H1 (cell line): Measurements from ENCODE around the gene ARFGAP3. TPM values are rescaled to one million over a fixed set of nuclear protein-coding genes. Genes with fewer than 3 reads are reported as not detected.

Source experiments
- TCF12 ChIP-seq: IDR thresholded peaks from 2 replicates; pipeline ENCODE4 v1.6.1; 2011; ENCODE audit warnings: low read depth, mild to moderate bottlenecking, low read length
- polyA plus RNA-seq, 7 experiments: library from polyadenylated mRNA; depleted of rRNA in 3 of 7; stranded (reverse) in 5 of 7; unstranded in 2 of 7; fragments of >200 nt in 5 of 7; fragments of 200-250 nt in 2 of 7; gene quantifications; 1 replicate in 5 of 7; 2 replicates in 1 of 7; 4 replicates in 1 of 7; pipeline versions ENCODE4 v1.2.1 to v1.2.3, GENCODE V29; 2011 to 2013; ENCODE audit warnings: missing spikeins in 2 of 7, mixed read lengths in 2 of 7
- total RNA-seq: library from RNA; stranded (reverse); fragmentation: NEBNext Ultra II Directional; extraction: Animal tissue kit (Norgen Biotek cat#: 25700); gene quantifications from 2 replicates; pipeline ENCODE4 v1.2.1, GENCODE V29; 2021
- TF ChIP-seq, protein P1 (sequence below): IDR thresholded peaks from 2 replicates; pipeline ENCODE4 v1.6.1; 2012; ENCODE audit warnings: inconsistent platforms

ARFGAP3 gene
- total and polyA plus RNA-seq, 2 of the 8 experiments (the other 6 are each of a cell fraction or from before 2014, with no cell fraction given), result 9.7 to 16.0 TPM

DNA sequence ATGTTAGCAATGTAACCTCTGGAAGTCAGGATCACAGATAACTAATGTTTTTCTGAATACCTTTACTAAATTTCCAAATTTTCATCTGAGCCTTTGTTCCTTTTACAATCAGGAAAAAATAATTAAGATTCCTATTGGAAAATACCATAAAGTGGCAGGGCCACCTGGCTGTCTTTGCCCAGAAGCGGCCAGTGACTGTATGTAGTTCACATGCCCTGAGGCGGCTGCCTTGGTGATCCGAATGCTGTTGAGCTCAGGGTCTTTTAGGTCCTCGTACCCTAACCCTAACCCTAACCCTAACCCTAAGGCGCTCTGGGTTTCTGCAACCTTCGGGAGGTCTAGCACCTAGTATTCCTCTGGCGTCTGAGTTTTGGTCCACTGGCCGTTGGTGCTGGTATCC lies 8.5 kb upstream of the ARFGAP3 start (continued):
- no peak for TF ChIP-seq TCF12
- TF ChIP-seq, protein P1, sequence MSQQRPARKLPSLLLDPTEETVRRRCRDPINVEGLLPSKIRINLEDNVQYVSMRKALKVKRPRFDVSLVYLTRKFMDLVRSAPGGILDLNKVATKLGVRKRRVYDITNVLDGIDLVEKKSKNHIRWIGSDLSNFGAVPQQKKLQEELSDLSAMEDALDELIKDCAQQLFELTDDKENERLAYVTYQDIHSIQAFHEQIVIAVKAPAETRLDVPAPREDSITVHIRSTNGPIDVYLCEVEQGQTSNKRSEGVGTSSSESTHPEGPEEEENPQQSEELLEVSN, result no peak
